ENCODE data around the gene CELF4.

CELF4 gene

DNA sequence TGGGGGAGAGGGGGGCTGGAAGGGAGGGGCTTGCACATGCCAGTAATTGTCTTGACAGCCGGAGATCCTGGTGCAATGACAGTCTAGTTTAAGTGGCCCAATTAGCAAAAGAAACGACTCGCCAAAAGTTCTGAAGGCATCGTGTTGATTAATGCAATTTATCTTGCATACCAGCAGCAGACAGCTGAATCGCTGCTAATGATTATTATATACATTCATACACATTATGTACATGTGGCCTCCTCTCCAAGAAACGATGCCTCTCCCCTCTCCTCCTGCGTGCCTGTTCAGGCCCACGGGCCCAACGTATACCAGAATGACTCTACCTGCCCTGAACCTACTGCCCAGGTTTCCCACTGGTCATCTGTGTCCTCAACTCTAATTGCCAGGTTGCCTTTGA lies 214.5 kb downstream of the CELF4 start:
- no peaks in the 10 kb centered on the region for H3K36me3 ChIP-seq (replicated peaks)
- TF ChIP-seq, protein P1, sequence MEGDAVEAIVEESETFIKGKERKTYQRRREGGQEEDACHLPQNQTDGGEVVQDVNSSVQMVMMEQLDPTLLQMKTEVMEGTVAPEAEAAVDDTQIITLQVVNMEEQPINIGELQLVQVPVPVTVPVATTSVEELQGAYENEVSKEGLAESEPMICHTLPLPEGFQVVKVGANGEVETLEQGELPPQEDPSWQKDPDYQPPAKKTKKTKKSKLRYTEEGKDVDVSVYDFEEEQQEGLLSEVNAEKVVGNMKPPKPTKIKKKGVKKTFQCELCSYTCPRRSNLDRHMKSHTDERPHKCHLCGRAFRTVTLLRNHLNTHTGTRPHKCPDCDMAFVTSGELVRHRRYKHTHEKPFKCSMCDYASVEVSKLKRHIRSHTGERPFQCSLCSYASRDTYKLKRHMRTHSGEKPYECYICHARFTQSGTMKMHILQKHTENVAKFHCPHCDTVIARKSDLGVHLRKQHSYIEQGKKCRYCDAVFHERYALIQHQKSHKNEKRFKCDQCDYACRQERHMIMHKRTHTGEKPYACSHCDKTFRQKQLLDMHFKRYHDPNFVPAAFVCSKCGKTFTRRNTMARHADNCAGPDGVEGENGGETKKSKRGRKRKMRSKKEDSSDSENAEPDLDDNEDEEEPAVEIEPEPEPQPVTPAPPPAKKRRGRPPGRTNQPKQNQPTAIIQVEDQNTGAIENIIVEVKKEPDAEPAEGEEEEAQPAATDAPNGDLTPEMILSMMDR (IDR thresholded peaks at IDR 0.05; ENCODE audit: low read depth, low read length, missing control alignments): no peak
- H3K27ac ChIP-seq: no peak overlapping the region
- in situ Hi-C loops (cut with HindIII; ENCODE audit: low pct_ligation_motif_present, low sequenced_read_pairs): no loop called here
- DNase-seq: no peak
- no peak overlapping the region for H3K4me3 ChIP-seq (ENCODE audit: low read depth, low read length)
- H3K27me3 ChIP-seq (replicated peaks): no peaks in the 10 kb centered on the region

DNA sequence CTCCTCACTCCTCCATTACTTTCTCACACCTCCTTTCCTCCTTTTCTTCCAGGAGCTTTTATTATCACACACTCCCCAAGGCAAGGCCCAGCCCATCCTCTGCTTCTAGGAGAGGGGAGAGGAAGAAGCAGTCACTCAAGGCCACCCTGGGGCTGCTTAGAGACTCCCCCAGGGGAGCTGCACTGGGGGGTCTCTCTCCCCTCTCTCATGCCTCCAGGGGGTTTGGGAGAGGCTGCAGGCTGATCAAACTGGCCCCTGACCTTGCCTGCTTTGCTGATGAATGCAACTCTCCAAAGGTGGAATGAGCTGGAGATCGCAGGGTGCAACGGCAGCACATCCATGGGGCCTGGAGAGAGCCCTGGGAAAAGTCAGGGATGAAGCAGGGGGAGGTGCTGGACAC lies 216.9 kb downstream of the CELF4 start:
- in situ Hi-C loops (cut with HindIII; ENCODE audit: low pct_ligation_motif_present, low sequenced_read_pairs): no loop called here
- Histone ChIP-seq H3K27ac (no peak overlapping the region), H3K36me3 (replicated peaks) (no peaks in the 10 kb centered on the region), H3K4me3 (ENCODE audit: low read depth, low read length) (no peak overlapping the region), H3K27me3 (replicated peaks) (no peaks in the 10 kb centered on the region)
- TF ChIP-seq, protein P1 (IDR thresholded peaks at IDR 0.05; ENCODE audit: low read depth, low read length, missing control alignments): no peak
- no peak for DNase-seq

DNA sequence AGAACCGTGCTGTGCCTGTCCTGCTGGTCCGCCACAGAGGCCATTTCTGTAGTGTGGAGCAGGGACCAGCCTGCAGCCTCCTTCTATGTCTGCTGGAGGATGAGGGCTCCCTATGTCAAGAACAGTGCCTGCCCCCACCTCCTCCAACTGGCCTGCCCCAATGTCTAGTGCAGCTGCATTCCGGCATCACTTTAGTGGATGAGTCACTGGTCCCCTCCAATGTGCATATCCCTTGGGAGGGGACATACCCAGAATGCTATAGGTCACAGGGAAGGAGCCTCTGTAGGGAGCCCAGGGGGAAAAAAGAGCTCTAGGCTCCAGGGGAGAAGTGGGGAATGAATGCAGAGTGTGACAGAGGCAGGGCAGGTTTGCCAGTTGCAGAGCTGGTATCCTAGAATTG lies 219.6 kb downstream of the CELF4 start:
- in situ Hi-C loops (cut with HindIII; ENCODE audit: low pct_ligation_motif_present, low sequenced_read_pairs): no loop called here
- no peaks in the 10 kb centered on the region for H3K27me3 ChIP-seq (replicated peaks)
- H3K27ac ChIP-seq: no peak overlapping the region
- no peak overlapping the region for H3K4me3 ChIP-seq (ENCODE audit: low read depth, low read length)
- no peak for DNase-seq
- no peaks in the 10 kb centered on the region for H3K36me3 ChIP-seq (replicated peaks)
- TF ChIP-seq, protein P1 (IDR thresholded peaks at IDR 0.05; ENCODE audit: low read depth, low read length, missing control alignments): no peak

DNA sequence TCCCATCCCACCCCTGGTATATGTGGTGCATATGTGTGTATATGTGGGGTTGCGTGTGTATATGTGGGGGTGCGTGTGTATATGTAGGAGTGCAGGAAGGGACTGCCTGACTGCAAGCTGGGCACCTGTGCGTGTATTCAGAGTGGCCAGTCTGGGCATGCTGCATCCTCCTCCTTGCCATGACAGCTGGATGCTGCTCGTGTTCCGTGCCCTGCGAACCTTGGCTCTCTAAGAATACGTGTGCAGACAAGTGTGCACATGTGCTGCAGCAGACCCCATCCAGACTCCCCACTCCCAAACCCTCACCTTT lies 222.1 kb downstream of the CELF4 start:
- Histone ChIP-seq H3K27me3 (replicated peaks) (no peaks in the 10 kb centered on the region), H3K36me3 (replicated peaks) (no peaks in the 10 kb centered on the region), H3K27ac (no peak overlapping the region), H3K4me3 (ENCODE audit: low read depth, low read length) (no peak overlapping the region)
- no peak for DNase-seq
- TF ChIP-seq, protein P1 (IDR thresholded peaks at IDR 0.05; ENCODE audit: low read depth, low read length, missing control alignments): no peak
- in situ Hi-C loops (cut with HindIII; ENCODE audit: low pct_ligation_motif_present, low sequenced_read_pairs): no loop called here

DNA sequence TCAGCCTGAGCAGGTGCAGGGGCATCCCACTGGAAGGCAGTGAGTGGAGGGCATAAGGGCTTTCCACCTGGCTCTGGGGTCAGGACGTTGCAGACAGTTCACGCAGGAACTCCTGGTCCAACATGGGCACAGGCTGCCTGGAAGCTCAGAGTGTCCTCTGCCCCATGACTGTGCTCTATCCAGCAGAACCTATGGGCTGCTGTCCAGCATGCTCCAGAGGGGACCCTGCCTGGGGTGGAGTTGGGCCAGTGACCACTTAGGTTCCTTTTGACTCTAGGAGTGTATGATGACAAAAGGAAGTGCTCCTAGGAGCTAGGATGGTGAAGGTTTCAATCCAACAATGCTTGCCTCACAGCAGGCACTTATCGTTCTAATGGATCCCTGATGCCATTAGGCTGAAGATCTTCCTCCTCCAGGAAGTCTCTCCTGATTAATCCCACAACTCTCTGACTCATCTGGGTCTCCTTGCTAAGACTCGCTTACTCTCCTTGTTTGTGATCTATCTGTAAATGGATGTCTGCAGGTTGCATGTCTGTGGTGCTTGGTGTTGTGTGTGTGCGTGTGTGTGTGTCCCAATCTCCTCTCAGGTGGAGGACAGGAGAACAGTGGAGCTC lies 224.0 kb downstream of the CELF4 start:
- DNase-seq: no peak
- H3K27me3 ChIP-seq (replicated peaks): no peaks in the 10 kb centered on the region
- H3K27ac ChIP-seq: no peak overlapping the region
- H3K36me3 ChIP-seq (replicated peaks): no peaks in the 10 kb centered on the region
- no peak overlapping the region for H3K4me3 ChIP-seq (ENCODE audit: low read depth, low read length)
- TF ChIP-seq, protein P1 (IDR thresholded peaks at IDR 0.05; ENCODE audit: low read depth, low read length, missing control alignments): no peak
- in situ Hi-C loops (cut with HindIII; ENCODE audit: low pct_ligation_motif_present, low sequenced_read_pairs): no loop called here

DNA sequence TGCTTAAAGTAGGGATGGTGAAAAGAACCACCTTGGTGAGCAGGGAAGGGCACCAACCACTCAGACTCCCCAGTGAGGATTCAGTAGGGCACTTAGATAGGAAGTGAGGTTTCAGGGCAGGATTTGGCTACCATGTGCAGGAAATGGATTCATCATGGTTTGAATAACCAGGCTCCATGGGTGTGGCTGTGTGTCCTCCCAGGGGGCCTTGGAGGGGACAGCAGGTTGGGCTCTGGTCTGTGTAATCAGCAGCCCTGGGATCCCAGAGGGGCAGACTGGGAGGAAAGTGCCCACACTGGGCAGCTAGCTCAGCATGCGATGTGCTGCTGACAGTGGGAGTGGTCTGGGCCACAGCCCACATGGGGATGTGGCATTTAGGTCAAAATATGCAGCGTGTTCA lies 224.6 kb downstream of the CELF4 start:
- H3K27ac ChIP-seq: no peak overlapping the region
- no peaks in the 10 kb centered on the region for H3K36me3 ChIP-seq (replicated peaks)
- TF ChIP-seq, protein P1 (IDR thresholded peaks at IDR 0.05; ENCODE audit: low read depth, low read length, missing control alignments): no peak
- no peak for DNase-seq
- no peaks in the 10 kb centered on the region for H3K27me3 ChIP-seq (replicated peaks)
- no peak overlapping the region for H3K4me3 ChIP-seq (ENCODE audit: low read depth, low read length)
- in situ Hi-C loops (cut with HindIII; ENCODE audit: low pct_ligation_motif_present, low sequenced_read_pairs): no loop called here
